Karpas-422 (cell line): ENCODE measurements around the gene RNU5B-1. TPM values are rescaled to one million over a fixed set of nuclear protein-coding genes. Genes with fewer than 3 reads are reported as not detected.

Source experiments
- DNase-seq: peaks from one replicate; pipeline ENCODE4 v3.0.0-alpha.2; 2015
- H2AFZ ChIP-seq: fragments of 200-600 bp; sonication (generic); 2 replicates; pipeline ENCODE4 v1.6.1; 2014; ENCODE audit warnings: antibody characterized with exemption, low read length, mixed read lengths
- H3K27ac ChIP-seq: fragments of 200-600 bp; sonication (generic); 2 replicates; pipeline ENCODE4 v1.5.1; 2014; ENCODE audit warnings: mild to moderate bottlenecking, low read length, moderate library complexity
- H3K27me3 ChIP-seq: fragments of 200-600 bp; sonication (generic); 2 replicates; pipeline ENCODE4 v1.6.1; 2014; ENCODE audit warnings: low read length, mixed read lengths
- H3K36me3 ChIP-seq: fragments of 200-600 bp; sonication (generic); 2 replicates; pipeline ENCODE4 v1.6.1; 2014; ENCODE audit warnings: low read length, mixed read lengths; ENCODE audit not compliant: insufficient read depth
- H3K4me1 ChIP-seq: fragments of 200-600 bp; sonication (generic); 2 replicates; pipeline ENCODE4 v1.6.1; 2014; ENCODE audit warnings: mild to moderate bottlenecking, low read length, mixed read lengths
- H3K4me2 ChIP-seq: fragments of 200-600 bp; sonication (generic); 2 replicates; pipeline ENCODE4 v1.6.1; 2014; ENCODE audit warnings: low read length, low read depth, mild to moderate bottlenecking; ENCODE audit not compliant: poor library complexity, severe bottlenecking
- H3K4me3 ChIP-seq: fragments of 200-600 bp; sonication (generic); 2 replicates; pipeline ENCODE4 v1.5.1; 2014; ENCODE audit warnings: mild to moderate bottlenecking, antibody characterized with exemption, low read length, mixed read lengths
- H3K79me2 ChIP-seq: fragments of 200-600 bp; sonication (generic); 2 replicates; pipeline ENCODE4 v1.6.1; 2014; ENCODE audit warnings: mild to moderate bottlenecking, low read length, mixed read lengths
- H3K9ac ChIP-seq: fragments of 200-600 bp; sonication (generic); 2 replicates; pipeline ENCODE4 v1.6.0; 2014; ENCODE audit warnings: low read length
- H3K9me2 ChIP-seq: fragments of 200-600 bp; sonication (generic), shearing (Covaris generic); replicated peaks from 2 replicates; pipeline ENCODE4 v1.6.0; 2014; ENCODE audit warnings: mild to moderate bottlenecking, low read length, moderate library complexity; ENCODE audit not compliant: insufficient read depth
- H3K9me3 ChIP-seq: fragments of 300-700, 200-600 bp; sonication (generic); 2 replicates; pipeline ENCODE4 v1.6.1; 2014; ENCODE audit warnings: low read length, mixed read lengths
- H4K20me1 ChIP-seq: fragments of 200-600 bp; sonication (generic); 2 replicates; pipeline ENCODE4 v1.6.1; 2014; ENCODE audit warnings: mild to moderate bottlenecking, antibody characterized with exemption, low read length, low read depth; ENCODE audit not compliant: insufficient read depth
- total RNA-seq: library from RNA; depleted of rRNA; stranded (reverse); fragments of >200 nt; shearing (Covaris generic); gene quantifications from 2 replicates; pipeline ENCODE4 v1.2.3, GENCODE V29; 2014; ENCODE audit warnings: low replicate concordance

The RNU5B-1 gene
- total RNA-seq, 1 experiment from 2014 or later, result not detected

DNA sequence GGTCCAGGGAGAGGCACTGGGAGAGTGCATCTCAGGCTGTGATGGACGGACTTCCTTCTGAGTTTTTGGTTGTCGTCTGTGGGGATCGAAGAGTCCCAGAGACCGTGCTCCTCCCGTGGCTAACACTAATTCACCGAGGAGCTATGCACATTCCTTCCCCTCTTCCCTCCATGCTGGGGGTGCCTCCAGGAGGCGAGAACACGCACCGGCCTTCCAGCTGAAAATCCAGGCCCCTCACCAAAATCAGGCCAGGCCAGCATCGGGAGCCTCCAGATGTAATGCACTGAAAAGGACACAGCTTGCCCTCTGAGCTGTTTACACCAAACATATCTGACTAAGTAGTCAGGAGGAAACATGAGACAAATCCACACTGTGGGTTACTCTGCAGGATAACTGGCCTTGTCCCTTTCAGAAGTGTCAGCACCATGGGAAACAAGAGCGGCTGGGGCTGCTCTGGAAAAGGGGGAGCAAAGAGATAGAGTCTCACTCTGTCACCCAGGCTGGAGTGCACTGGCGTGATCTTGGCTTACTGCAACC is 5.5 kb downstream of the RNU5B-1 start:
- H2AFZ ChIP-seq, result no peak overlapping the region

DNA sequence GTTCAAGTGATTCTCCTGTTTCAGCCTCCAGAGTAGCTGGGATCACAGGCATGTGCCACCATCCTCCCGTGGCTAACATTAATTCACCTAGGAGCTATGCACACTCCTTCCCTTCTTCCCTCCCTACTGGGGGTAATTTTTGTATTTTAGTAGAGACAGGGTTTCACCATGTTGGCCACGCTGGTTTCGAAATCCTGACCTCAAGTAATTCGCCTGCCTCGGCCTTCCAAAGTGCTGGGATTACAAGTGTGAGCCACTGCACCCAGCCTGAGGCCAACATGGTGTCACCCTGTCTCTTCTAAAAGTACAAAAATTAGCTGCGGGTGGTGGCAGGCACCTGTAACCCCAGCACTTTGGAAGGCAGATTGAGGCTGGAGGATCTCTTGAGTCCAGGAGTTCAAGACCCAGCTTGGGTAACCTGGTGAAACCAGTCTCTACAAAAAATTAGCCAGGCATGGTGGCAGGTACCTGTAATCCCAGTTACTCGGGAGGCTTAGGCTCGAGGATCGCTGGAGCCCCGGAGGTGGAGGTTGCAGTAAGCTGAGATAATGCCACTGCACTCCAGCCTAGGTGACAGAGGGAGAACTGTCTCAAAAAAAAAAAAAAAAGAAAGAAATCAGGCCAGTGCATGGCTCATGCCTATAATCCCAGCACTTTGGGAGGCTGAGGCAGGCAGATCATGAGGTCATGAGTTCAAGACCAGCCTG is 6.1 kb downstream of the RNU5B-1 start:
- Histone ChIP-seq H4K20me1 (no peaks in the 10 kb centered on the region), H3K36me3 (no peaks in the 10 kb centered on the region), H3K4me3 (no peak overlapping the region), H3K79me2 (no peaks in the 10 kb centered on the region), H3K9me2 (no peaks in the 10 kb centered on the region), H3K27ac (no peak overlapping the region), H3K27me3 (no peaks in the 10 kb centered on the region), H3K9me3 (no peaks in the 10 kb centered on the region), H3K4me2 (no peak overlapping the region), H3K4me1 (peaks cover 10% of the 10 kb centered on the region; the same call in 1 of the 2 replicates), H3K9ac (no peak overlapping the region), H2AFZ (no peak overlapping the region)
- DNase-seq, result no peak

More for the DNA sequence above, 5.5 kb downstream of the RNU5B-1 start:
- H3K9ac ChIP-seq, result no peak overlapping the region
- no peaks in the 10 kb centered on the region for H3K9me2 ChIP-seq
- H3K4me3 ChIP-seq, result no peak overlapping the region
- H3K27ac ChIP-seq, result no peak overlapping the region
- H3K36me3 ChIP-seq, result no peaks in the 10 kb centered on the region
- H3K9me3 ChIP-seq, result no peaks in the 10 kb centered on the region
- peaks cover 17% of the 10 kb centered on the region for H3K4me1 ChIP-seq
- H3K79me2 ChIP-seq, result no peaks in the 10 kb centered on the region
- no peaks in the 10 kb centered on the region for H3K27me3 ChIP-seq
- no peak for DNase-seq
- H4K20me1 ChIP-seq, result no peaks in the 10 kb centered on the region
- no peak overlapping the region for H3K4me2 ChIP-seq

DNA sequence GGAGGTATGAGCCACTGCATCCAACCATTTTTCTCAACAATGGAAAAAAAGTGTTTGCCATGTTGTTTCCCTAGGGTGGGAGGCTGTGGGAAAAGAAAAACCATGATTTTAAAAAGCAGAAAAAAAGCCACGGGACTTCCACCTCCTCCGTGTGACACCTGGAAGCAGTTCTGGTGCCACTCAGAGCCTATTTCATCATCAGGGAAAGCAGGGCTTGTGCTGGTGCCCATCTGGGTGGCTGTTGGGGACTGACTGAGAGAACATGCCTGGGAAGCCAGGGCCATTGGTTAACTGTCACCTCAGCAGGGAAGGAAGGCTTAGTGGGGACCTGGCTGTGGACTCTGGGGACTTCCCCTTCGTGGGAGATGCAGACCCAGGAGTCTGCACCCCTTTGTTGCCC is 7.3 kb downstream of the RNU5B-1 start:
- H4K20me1 ChIP-seq, result no peaks in the 10 kb centered on the region
- no peaks in the 10 kb centered on the region for H3K9me2 ChIP-seq
- H3K4me3 ChIP-seq, result no peak overlapping the region
- H3K4me2 ChIP-seq, result no peak overlapping the region
- no peaks in the 10 kb centered on the region for H3K9me3 ChIP-seq
- H3K79me2 ChIP-seq, result no peaks in the 10 kb centered on the region
- H3K27ac ChIP-seq, result no peak overlapping the region
- H3K9ac ChIP-seq, result no peak overlapping the region
- DNase-seq, result no peak
- no peak overlapping the region for H2AFZ ChIP-seq
- H3K36me3 ChIP-seq, result no peaks in the 10 kb centered on the region
- no peaks in the 10 kb centered on the region for H3K27me3 ChIP-seq
- H3K4me1 ChIP-seq, result peaks cover under 1% of the 10 kb centered on the region; the same call in 1 of the 2 replicates

DNA sequence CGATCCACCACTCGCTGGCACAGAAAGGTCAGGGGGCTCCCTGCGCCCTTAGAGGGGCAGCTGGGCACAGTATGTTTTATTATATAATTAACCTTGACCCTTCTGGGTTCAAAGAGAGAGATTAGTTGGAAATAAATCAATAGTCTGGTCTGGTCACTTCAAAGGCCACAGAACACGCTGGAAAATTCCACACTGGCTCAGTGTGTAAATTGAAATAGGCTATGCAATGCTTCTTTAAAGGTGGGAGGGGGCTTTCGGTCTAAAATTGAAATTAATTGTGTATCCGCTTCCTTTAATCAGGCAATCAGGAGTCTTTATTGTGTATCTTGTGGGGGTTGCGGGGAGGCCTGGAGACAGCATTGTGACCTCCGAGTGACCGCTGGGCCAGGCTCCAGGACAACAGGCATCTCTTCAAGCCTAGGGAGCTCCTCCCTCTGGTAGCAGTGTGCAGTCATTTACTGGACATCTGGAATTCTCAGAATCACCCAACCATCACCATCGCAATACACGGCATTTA is 8.0 kb downstream of the RNU5B-1 start:
- no peaks in the 10 kb centered on the region for H3K4me1 ChIP-seq
- H4K20me1 ChIP-seq, result no peaks in the 10 kb centered on the region
- no peak overlapping the region for H3K4me3 ChIP-seq
- H3K9me3 ChIP-seq, result no peaks in the 10 kb centered on the region
- no peak overlapping the region for H3K4me2 ChIP-seq
- no peak for DNase-seq
- no peaks in the 10 kb centered on the region for H3K9me2 ChIP-seq
- H3K36me3 ChIP-seq, result no peaks in the 10 kb centered on the region
- no peak overlapping the region for H2AFZ ChIP-seq
- no peak overlapping the region for H3K9ac ChIP-seq
- no peaks in the 10 kb centered on the region for H3K79me2 ChIP-seq
- no peaks in the 10 kb centered on the region for H3K27me3 ChIP-seq
- no peak overlapping the region for H3K27ac ChIP-seq

DNA sequence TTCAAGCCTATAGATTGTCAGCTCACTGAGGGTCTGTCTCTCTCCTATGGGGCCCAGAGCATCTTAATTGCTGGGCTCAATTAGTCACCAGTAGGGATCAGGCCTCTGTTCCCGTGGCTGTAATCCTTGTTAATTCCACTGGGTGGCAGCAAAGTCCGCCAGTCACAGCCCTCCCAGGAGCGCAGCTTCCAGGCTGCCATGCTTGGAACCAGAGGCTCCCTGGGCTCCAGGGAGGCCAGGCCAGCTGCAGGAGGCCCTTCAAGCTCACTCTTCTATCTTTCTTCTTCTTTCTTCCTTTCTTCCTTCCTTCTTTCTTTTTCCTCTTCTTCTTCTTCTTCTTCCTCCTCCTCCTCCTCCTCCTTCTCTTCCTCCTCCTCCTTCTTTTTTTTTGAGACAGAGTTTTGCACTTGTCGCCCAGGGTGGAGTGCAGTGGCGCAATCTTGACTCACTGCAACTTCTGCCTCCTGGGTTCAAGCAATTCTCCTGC is 14.4 kb downstream of the RNU5B-1 start:
- H3K4me2 ChIP-seq, result no peak overlapping the region
- H3K27ac ChIP-seq, result no peak overlapping the region
- peak; percentile 92 for DNase-seq
- no peaks in the 10 kb centered on the region for H3K79me2 ChIP-seq
- no peak overlapping the region for H2AFZ ChIP-seq
- no peaks in the 10 kb centered on the region for H3K9me2 ChIP-seq
- H3K4me1 ChIP-seq, result no peaks in the 10 kb centered on the region
- H3K36me3 ChIP-seq, result no peaks in the 10 kb centered on the region
- H3K9ac ChIP-seq, result no peak overlapping the region
- H3K4me3 ChIP-seq, result no peak overlapping the region
- no peaks in the 10 kb centered on the region for H4K20me1 ChIP-seq
- H3K9me3 ChIP-seq, result no peaks in the 10 kb centered on the region
- no peaks in the 10 kb centered on the region for H3K27me3 ChIP-seq

DNA sequence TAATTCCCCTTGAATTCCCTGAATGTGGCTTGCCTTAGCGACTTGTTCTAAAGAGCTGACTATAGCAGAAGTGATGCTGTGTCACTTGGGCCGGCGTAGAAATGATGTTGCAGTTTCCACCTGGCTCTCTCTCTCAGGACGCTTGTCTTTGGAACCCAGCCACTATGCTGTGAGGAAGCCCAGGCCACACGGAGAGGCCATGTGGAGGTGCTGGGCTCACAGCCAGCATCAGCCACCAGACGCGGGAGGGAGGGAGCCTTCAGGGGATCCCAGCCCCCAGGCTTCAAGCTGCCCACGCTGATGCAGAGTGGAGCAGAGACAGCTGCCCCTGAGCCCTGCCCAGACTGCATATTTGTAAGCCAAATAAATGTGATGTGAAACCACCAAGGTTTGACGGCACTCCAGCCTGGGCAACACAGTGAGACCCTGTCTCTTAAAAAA is 18.6 kb downstream of the RNU5B-1 start:
- H3K9me2 ChIP-seq, result no peaks in the 10 kb centered on the region
- H3K9ac ChIP-seq, result no peak overlapping the region
- H4K20me1 ChIP-seq, result no peaks in the 10 kb centered on the region
- no peaks in the 10 kb centered on the region for H3K9me3 ChIP-seq
- no peak overlapping the region for H3K27ac ChIP-seq
- H3K36me3 ChIP-seq, result no peaks in the 10 kb centered on the region
- H3K4me1 ChIP-seq, result peaks cover 6% of the 10 kb centered on the region
- no peak for DNase-seq
- no peaks in the 10 kb centered on the region for H3K79me2 ChIP-seq
- no peaks in the 10 kb centered on the region for H3K27me3 ChIP-seq
- no peak overlapping the region for H3K4me2 ChIP-seq
- H2AFZ ChIP-seq, result no peak overlapping the region
- no peak overlapping the region for H3K4me3 ChIP-seq

DNA sequence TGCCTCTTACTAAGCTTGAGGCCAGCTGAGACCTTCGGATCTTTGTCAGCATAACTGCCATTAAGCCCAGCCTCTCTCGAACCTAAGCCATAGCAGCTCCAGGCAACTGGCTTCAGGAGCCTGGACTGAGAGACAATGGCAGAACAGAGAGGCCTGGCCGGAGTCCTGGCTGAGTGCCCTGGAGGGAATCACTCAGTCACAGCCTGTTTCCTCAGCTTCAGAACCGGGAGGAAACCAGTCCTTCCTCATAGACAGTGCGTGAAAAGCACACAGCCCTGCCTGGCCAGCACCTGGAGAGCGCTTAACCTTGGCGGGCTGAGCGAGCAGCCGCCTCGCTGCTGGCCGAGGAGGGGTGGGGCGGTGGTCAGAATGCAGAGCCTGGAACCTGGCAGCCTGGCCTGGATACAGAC is 21.6 kb downstream of the RNU5B-1 start:
- 0 out of 2 replicates have a peak, but pooled peaks cover 4% of the 10 kb centered on the region for H4K20me1 ChIP-seq
- no peak overlapping the region for H3K27ac ChIP-seq
- no peak overlapping the region for H3K4me2 ChIP-seq
- H2AFZ ChIP-seq, result no peak overlapping the region
- H3K36me3 ChIP-seq, result no peaks in the 10 kb centered on the region
- no peak overlapping the region for H3K4me3 ChIP-seq
- H3K27me3 ChIP-seq, result no peaks in the 10 kb centered on the region
- no peak for DNase-seq
- H3K9me2 ChIP-seq, result no peaks in the 10 kb centered on the region
- H3K9ac ChIP-seq, result no peak overlapping the region
- no peaks in the 10 kb centered on the region for H3K9me3 ChIP-seq
- H3K79me2 ChIP-seq, result no peaks in the 10 kb centered on the region
- H3K4me1 ChIP-seq, result peaks cover 12% of the 10 kb centered on the region

DNA sequence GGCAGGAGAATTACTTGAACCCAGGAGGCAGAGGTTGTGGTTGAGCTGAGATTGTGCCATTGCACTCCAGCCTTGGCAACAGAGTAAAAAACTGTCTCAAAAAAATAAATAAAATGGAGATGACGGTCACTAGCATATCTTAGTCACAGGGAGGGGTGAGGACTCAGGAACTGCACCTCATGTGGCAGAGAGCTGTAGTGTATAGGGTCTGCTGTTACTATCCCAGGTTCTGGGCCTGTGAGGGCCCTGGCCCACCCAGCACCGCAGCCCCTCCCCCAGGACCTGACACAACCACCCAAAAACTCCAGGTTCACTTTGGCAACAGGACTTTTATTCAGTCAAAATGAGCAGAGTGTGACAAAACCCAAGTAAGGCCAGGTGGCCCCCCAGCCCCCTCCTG is 22.3 kb downstream of the RNU5B-1 start:
- no peak overlapping the region for H3K27ac ChIP-seq
- no peak overlapping the region for H3K4me3 ChIP-seq
- no peaks in the 10 kb centered on the region for H3K9me2 ChIP-seq
- peaks cover 12% of the 10 kb centered on the region for H3K4me1 ChIP-seq
- H2AFZ ChIP-seq, result no peak overlapping the region
- H3K27me3 ChIP-seq, result no peaks in the 10 kb centered on the region
- H3K9me3 ChIP-seq, result no peaks in the 10 kb centered on the region
- H3K9ac ChIP-seq, result no peak overlapping the region
- H3K4me2 ChIP-seq, result no peak overlapping the region
- no peak for DNase-seq
- no peaks in the 10 kb centered on the region for H3K36me3 ChIP-seq
- H3K79me2 ChIP-seq, result no peaks in the 10 kb centered on the region
- peaks cover 4% of the 10 kb centered on the region; the same call in 1 of the 2 replicates for H4K20me1 ChIP-seq
